Measurements from ENCODE around the gene PRDM15.

Gene PRDM15

GRCh38 chr21:41865002-41865777, 14.0 kb downstream of the PRDM15 start:
- no peak for DNase-seq (ENCODE audit: low read depth in 1 of 2, low spot score in 1 of 2)

GRCh38 chr21:41864311-41865001, 14.7 kb downstream of the PRDM15 start:
- no peak for DNase-seq (ENCODE audit: low read depth in 1 of 2, low spot score in 1 of 2)

DNA sequence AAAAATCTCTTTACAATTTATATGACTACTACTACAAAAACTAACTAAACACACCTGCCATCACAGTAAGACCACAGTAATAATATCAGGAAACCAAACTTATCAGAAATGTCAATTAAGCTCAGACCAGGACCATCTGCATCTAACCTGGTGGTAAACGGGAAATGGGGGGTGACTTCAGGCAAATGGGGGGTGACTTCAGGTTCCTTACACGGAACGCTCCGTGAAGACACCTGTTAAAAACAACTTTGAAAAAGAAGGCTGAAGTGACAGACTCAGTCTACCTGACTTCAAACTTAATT, 15.8 kb downstream of the PRDM15 start:
- no peak for DNase-seq (ENCODE audit: low read depth in 1 of 2, low spot score in 1 of 2)

DNA sequence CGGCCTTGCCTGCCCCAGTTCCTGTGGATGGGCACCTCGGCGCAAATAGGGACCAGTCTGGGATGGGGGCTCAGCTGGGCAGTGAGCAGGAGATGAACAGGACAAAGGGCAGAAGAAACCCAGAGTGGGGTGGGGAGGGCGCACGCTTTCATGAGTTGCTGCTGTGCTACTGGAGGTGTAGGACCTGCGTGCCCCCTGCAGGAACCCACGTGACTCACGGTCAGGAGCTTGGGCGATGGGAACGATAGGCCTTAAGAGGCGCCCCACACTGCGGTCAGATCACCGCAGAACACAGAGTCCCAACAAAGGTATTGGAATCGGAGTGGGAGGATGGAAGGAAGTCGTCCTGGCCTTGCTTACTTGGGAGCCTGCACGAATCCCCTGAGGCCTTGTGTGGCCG, 17.2 kb downstream of the PRDM15 start:
- no peak for DNase-seq (ENCODE audit: low read depth in 1 of 2, low spot score in 1 of 2)

GRCh38 chr21:41861255-41861654, 17.9 kb downstream of the PRDM15 start:
- no peak for DNase-seq (ENCODE audit: low read depth in 1 of 2, low spot score in 1 of 2)

- DNase-seq (ENCODE audit: low read depth in 1 of 2, low spot score in 1 of 2), result no peak
Observed at GRCh38 chr21:41859297-41859980, 19.7 kb downstream of the PRDM15 start.

DNA sequence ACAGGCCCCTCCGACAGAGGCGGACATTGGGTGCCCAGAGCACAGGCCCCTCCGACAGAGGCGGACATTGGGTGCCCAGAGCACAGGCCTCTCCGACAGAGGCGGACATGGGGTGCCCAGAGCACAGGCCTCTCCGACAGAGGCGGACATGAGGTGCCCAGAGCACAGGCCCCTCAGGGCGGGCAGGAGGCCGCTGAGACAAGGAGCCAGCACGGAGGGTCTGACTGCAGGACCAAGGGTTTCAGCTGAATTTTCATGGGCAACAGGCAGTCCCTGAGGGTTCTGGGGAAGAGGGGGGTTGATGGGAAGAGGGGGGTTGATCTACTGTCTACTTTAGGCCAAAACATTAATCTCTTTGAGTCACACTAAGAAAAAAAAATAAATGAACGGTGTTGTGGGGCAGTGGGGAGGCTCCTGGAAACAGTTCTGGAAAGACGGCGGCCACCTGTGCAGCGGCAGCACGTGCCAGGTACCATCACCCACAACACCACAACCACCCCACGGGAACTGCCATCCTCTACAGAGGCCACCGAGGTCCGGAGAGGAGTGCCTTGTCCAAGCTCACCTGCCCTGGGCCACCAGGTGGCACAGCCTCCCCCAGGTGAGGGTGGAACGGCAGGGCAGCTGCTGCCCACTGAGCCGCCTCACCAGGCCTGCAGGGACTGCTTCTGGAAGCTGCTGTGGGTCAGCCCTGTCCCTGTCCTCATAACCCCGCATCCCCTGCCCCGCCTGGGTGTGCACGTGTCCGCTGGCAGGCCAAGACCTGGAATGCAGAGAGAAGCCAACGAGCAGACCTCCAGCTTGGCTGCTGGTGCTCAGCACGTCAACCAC, 20.5 kb downstream of the PRDM15 start:
- DNase-seq (ENCODE audit: low read depth in 1 of 2, low spot score in 1 of 2), result no peak

- no peak for DNase-seq (ENCODE audit: low read depth in 1 of 2, low spot score in 1 of 2)
Observed at GRCh38 chr21:41857771-41858300, 21.3 kb downstream of the PRDM15 start.

DNA sequence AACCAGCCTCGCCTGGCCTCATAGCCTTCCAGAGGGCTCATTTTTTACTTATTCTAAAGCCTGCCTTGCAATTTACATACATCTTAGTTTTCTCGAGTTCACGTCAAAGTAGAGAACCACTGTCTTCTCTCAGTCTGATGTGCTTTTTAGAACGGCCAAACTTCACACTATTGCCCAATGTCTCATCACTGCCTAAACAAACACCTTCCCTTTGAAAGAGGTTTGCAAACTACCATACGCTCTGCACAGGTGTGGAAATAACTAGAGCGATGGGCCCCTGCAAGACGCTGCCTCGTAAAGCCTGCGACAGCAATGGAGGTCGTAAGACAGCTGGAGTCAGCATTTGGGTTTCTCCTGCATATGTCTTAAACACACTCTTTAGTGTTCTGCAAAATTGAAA, 22.6 kb downstream of the PRDM15 start:
- no peak for DNase-seq (ENCODE audit: low read depth in 1 of 2, low spot score in 1 of 2)

- DNase-seq (ENCODE audit: low read depth in 1 of 2, low spot score in 1 of 2), result no peak
Observed at GRCh38 chr21:41854426-41854995, 24.6 kb downstream of the PRDM15 start.

- DNase-seq (ENCODE audit: low read depth in 1 of 2, low spot score in 1 of 2), result no peak
Observed at GRCh38 chr21:41852929-41853320, 26.2 kb downstream of the PRDM15 start.

GRCh38 chr21:41852151-41852928, 26.8 kb downstream of the PRDM15 start:
- no peak for DNase-seq (ENCODE audit: low read depth in 1 of 2, low spot score in 1 of 2)

DNA sequence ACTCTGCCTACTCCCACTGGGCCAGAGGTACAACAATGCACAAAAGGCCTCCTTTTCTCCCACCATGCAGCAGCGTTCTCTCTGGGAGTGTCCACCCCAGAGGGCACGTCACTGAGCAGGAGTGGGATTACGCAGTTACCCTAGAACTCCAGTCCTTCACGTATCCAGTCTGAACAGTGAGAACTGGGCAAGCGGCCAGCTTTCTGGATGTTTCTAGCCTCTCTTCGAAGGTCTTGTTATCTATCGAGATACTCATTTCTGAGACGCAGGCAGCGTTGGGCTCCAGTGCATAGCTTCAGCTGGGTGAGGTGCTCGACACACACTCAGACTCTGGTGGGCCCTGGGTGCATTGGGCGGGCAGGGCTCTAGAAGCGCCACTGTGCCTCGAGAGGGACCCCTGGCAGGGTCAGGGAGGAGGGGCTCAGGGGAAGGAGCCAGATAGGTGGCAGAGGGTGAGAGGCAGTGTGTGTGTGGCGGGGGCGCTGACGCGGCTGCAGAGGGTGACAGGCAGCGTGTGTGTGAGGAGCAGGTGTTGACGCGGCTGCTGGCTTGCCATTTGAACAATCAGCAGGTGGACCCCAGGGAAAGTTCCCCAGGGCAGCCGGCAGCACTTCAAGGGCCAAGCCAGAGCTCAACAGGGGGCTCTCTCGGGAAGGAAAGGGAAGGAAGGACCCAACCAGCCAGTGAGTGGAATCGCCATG, 27.9 kb downstream of the PRDM15 start:
- DNase-seq (ENCODE audit: low read depth in 1 of 2, low spot score in 1 of 2), result no peak

DNA sequence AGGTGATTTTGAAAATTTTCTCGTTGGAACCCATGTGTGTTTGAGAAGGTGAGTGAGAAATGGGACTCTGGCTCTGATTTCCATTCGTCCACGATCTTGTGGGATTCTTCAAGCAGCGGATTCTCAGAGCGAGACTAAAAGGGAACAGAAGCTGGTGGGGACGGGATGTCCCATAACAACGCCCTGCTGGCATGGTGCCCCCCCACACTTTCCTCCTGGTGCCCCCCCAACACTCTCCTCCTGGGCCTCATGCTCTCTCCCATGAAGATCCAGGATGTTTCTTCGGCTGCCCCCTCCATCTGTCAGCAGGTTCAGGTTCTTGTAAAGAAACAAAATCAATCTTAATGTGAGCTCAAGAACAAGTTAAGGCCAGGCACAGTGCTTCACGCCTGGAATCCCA, 29.1 kb downstream of the PRDM15 start:
- DNase-seq (ENCODE audit: low read depth in 1 of 2, low spot score in 1 of 2), result no peak

DNA sequence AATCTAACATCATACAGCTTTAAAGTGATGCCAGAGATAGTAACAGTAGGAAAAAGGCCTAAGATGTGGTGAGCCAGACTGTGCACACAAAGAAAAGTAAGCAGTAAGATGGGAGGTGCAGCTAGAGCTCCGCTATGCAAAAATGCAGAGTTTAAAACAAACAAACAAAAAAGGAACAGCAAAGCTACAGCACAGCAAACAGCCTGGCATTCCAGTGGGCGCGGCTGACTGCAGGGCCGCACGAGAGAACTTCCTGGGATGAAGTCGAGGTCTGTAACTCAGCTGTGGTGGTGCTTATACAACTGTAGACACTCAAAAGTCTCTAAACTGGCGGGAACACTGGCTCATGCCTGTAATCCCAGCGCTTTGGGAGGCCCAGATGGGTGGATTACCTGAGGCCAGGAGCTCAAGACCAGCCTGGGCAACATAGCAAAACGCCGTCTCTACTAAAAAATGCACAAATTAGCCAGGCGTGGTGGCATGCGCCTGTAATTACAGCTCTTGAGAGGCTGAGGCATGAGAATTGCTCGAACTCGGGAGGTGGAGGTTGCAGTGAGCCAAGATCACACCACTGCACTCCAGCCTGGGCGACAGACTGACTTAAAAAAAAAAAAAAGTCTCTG, 30.1 kb downstream of the PRDM15 start:
- no peak for DNase-seq (ENCODE audit: low read depth in 1 of 2, low spot score in 1 of 2)

GRCh38 chr21:41848533-41848932, 30.6 kb downstream of the PRDM15 start:
- no peak for DNase-seq (ENCODE audit: low read depth in 1 of 2, low spot score in 1 of 2)

DNA sequence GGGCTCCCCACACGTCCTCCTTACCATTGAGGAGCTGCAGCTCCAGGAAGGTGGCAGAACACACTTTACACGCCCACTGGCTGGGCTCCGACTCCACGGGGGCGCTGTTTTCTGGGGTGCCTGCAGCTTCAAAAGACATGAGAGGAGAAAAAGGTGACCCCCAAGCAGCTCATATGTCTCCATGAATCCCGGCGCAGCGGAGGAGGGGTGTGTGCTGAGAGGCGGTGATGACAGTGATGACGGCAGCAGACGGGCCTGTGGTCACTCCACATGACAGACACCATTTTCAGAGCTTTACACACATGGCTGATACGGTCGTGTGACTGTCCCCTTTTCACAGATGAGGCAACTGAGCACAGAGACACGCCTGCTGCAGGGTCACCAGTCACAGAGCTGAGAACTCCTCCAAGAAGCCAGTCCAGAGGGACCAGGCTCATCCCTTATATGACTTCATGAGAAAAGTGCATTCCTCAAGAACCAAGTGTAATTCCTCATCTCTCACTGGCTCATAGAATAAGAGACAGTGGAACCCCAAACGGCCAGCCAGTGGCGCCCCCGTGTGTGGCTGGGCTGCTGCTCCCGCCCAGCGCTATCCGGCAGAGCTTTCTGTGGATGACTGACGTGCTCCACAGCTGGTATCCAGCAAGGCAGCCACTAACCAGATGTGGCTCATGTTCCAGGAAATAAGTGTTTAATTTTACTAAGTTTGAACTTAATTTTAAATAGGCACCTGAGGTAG, 31.9 kb downstream of the PRDM15 start:
- DNase-seq (ENCODE audit: low read depth in 1 of 2, low spot score in 1 of 2), result no peak

GRCh38 chr21:41846536-41846935, 32.6 kb downstream of the PRDM15 start:
- no peak for DNase-seq (ENCODE audit: low read depth in 1 of 2, low spot score in 1 of 2)

- DNase-seq (ENCODE audit: low read depth in 1 of 2, low spot score in 1 of 2), result no peak
Observed at GRCh38 chr21:41846033-41846317, 33.2 kb downstream of the PRDM15 start.

Measured in activated CD4-positive, alpha-beta T cell treated with anti-CD3 and anti-CD28 coated beads, Interleukin-2, amount 50 U/mL, for 24 hours (primary cell).